Activated CD4-positive, alpha-beta T cell treated with anti-CD3 and anti-CD28 coated beads for 4 hours (primary cell): ENCODE results near the gene STAB1.

Source experiments
- DNase-seq, 2 donors: peaks; one replicate each; pipeline ENCODE4 v3.0.0-alpha.2; 2020

Gene STAB1

GRCh38 chr3:52494886-52495495, at the start of gene STAB1:
Gene STAB1 (plus strand): TSS chr3:52495338. CDS start chr3:52495414, 76 bp downstream.
- no peak for DNase-seq

GRCh38 chr3:52446042-52446441, 49.1 kb upstream of the STAB1 start:
- DNase-seq = no peak

GRCh38 chr3:52446631-52447511, 48.3 kb upstream of the STAB1 start:
- peak; percentile 58 to 76 for DNase-seq

- no peak for DNase-seq
Observed at GRCh38 chr3:52447512-52448355, 47.4 kb upstream of the STAB1 start.

GRCh38 chr3:52450489-52451236, 44.5 kb upstream of the STAB1 start:
- no peak for DNase-seq

GRCh38 chr3:52451237-52452083, 43.7 kb upstream of the STAB1 start:
- no peak for DNase-seq

- DNase-seq = no peak
Observed at GRCh38 chr3:52452126-52452525, 43.0 kb upstream of the STAB1 start.

GRCh38 chr3:52452570-52453221, 42.4 kb upstream of the STAB1 start:
- DNase-seq = no peak

GRCh38 chr3:52453496-52454249, 41.5 kb upstream of the STAB1 start, which contains the start of gene TNNC1:
Gene TNNC1 (minus strand): TSS chr3:52454041. CDS start chr3:52454015, 26 bp downstream.
- no peak for DNase-seq

- DNase-seq = peak in 1 of 2 donors; percentile 26
Observed at GRCh38 chr3:52454250-52454937, 40.7 kb upstream of the STAB1 start.

- DNase-seq = no peak
Observed at GRCh38 chr3:52454938-52455282, 40.2 kb upstream of the STAB1 start.

- peak; percentile 97 to 98 for DNase-seq
Observed at GRCh38 chr3:52455283-52456168, 39.6 kb upstream of the STAB1 start, which contains the start of gene NISCH. Gene NISCH (plus strand): TSS chr3:52455604. CDS start chr3:52455642, 38 bp downstream.

GRCh38 chr3:52456169-52456799, 38.9 kb upstream of the STAB1 start:
- DNase-seq = no peak

- DNase-seq = no peak
Observed at GRCh38 chr3:52456800-52457183, 38.3 kb upstream of the STAB1 start.

- DNase-seq = no peak
Observed at GRCh38 chr3:52458031-52458760, 36.9 kb upstream of the STAB1 start.

- no peak for DNase-seq
Observed at GRCh38 chr3:52458770-52459545, 36.2 kb upstream of the STAB1 start.
